ENCODE data around the gene MAPK9.
"Not testable (repeated sequence)": the region's sequence is repeated elsewhere in the genome, so short reads cannot be mapped to it uniquely, and the experiment has no call there.

Gene MAPK9

DNA sequence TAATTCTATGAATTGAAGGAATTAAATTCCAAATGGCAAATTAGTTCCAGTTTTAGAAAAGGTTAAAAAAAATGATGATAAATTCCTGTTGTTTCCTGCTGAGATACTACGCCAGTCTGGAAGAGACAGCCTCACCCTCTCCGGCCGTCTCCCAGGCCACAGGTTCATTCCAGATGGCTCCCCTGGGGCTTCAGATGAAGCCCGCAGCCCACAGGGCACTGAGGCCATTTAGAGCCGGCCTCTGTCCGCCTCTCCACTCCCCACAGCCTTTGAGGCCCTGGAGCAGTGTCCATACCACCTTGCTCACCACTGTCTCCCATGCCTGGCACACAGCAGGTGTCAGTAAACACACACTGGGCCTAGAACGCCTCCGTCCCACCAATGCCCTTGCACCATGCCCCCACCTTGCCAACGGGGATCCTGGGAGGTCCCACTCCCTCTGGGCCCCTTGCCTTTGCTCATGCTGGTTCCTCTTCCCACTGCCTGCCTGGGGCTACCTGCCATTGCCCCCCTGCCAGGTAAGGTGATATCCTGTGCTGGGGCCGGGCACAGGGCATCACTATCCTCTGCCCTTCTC is 35.2 kb upstream of the MAPK9 start:
- DNase-seq (ENCODE audit: low read depth in 2 of 2, low spot score in 1 of 2), result no peak

DNA sequence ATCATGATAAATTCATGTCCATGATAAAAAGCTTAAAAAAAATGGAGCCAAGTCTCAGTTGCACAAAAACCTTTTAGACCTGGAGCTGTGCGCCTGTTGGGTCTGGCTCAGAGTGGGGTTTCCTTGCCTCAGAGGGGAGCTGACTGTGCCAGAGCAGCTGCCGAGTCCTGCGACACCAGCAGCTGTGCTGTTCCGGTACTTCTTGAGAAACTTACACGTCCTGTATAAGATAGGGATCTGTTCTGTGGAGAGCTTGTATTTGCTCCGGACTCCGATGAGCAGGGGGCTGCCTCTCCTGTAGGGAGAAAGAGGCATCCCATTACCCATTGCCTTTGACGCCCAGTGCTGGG is 32.7 kb upstream of the MAPK9 start:
- no peak for DNase-seq (ENCODE audit: low read depth in 2 of 2, low spot score in 1 of 2)

DNA sequence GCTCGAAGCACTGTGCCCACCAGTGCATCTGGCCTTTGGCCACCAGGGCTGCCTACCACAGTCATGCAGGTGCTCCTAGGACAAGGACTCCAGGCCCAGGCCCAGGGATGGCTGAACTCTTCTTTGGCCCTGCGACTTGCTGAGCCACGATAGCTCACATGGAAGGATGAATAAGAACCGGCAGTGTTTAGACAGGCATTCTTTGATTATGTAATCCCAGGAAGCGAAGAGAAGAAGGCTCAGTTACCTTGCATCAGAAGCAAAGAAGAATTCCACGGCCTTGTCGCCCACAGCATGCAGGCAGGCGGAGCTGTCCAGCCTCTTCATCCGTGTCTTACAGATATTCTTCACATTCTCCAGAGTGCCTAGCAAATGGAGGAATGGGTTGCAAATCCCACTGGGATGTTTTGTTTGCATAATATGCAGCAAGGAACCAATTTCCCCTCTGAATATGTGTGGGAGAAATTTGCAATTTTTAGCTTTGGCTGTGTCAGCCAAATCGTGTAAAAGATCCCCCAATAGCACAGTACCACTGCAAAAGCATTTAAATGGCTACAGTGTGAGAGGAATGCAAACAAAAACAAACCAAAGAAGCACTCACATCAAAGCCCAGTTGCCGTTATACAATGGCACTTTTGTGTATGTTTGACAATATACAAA is 32.2 kb upstream of the MAPK9 start:
- DNase-seq (ENCODE audit: low read depth in 2 of 2, low spot score in 1 of 2), result no peak

DNA sequence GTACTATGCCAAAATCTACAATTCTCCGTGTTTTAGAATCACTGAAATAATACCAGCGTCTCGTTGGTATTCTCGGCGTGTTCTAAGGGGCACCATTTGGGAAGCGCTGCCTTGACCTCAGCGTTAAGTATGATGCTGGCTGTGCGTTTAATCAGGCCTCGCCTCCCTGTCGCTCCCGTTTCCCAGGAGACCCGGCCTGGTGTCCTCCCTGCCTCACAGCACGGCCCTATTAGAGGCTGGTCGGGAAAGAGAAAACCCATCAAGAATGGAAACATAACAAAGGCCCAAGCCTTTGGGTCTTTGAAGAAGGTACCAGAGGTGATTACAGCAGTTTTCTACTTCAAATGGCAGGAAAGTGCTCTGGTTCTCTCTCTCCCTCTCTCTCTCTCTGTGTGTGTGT is 31.3 kb upstream of the MAPK9 start:
- DNase-seq (ENCODE audit: low read depth in 2 of 2, low spot score in 1 of 2), result no peak

DNA sequence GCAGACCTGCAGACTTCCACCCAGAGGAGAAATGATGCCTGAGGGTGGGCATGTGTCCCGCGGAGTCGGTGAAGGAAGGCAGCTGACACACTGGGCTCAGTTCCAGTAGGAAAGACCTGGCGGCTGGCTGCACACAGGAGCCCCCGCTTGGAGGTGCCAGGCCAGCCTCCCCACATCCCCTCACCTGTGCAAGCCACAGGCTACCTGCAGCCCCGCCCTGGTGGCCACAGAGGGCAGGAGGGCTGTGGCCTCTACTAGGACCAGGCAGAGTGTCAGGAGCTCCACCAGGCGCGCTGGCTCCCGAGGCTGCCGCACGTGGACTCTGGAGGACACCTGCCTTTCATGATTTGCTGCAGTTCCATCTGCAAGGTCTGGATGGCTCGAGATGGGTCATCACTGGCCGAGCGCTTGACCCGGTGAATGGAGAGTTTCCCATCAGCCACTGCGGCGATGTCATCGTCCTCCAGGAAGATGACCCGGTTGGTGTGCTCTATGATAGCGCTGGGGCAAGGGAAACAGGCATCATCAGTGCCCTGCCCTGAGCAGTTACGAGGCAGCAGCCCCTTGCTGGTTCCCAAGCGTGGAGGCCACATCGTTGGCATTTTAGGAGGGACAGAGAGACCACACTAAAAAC is 26.7 kb upstream of the MAPK9 start:
- DNase-seq (ENCODE audit: low read depth in 2 of 2, low spot score in 1 of 2), result no peak

DNA sequence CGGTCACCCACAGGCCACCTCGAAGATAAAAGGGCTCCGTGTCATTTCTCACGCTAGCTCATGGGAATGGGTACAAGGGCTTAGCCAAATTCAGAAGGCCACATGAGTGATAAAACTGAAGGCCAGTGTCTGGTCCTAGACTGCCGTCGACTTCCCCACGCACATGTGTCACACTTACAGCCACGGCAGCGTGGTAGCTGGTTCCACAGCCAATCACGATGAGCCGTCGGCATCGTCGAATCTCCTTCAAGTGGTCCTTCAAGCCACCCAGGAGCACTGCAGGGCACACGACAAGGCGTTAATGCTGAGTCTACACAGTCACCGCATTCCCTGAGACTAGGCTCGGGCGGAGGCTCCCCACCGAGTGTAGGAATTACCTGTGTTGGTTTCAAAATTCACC is 24.7 kb upstream of the MAPK9 start:
- no peak for DNase-seq (ENCODE audit: low read depth in 2 of 2, low spot score in 1 of 2)

DNA sequence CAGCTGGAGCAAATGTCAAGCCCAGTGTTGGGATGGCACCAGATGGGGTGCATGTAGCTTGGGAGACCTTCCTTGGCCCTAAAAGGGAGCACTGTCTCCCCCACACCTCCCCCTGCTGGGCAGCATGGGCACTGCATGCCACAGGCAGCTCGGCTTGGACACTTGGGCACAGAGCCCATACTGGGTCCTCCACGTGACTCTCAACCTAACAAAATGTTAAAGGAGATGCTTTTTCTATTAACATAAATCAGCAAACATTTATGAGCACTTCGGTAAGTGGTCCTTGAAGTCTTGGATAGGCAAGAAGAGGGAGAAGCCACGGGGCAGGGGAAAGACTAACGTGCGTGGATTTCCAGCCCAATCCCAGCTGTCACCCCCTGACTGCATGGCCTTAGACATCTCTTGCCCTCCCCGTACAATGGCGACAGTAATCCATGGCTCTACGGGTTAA is 23.9 kb upstream of the MAPK9 start:
- DNase-seq (ENCODE audit: low read depth in 2 of 2, low spot score in 1 of 2), result peak; percentile 41 to 63

DNA sequence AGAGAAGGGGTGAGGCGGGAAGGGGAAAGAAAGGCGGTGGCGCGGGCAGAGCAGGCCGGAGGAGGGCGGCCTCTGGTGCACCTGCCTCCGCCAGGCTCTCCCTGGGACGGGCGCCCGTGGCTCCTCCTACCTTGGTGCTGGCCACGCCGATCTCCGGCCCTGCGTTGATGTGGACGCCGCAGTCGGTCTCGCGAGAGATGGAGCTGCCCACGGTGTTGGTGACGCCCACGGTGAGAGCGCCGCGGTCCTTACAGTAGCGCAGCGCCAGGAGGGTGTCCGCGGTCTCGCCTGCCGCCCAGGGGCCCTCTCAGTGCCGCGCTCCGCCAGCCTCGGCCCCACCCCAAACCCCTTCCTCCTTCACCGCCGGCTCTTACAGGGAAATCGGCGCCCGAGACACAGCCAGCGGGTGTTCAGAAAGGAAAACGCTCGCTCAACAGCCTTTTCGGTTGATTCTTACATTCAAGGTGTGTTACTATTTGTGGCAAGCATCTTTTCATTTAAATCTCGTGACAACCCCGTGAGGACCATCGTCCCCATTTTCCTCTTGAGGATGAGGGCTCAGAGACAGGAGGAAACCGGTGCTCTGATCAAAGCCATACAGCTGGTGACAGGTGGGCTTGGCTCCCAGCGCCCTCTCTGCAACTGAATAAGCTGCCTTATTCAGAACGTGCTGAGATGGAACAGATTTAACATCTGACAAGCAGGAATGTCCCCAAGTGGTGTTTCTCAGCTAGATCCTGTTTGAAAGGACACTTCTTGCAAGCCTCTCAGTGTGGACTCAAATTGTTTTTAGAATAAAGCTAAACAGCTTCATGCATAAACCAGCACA is 22.0 kb upstream of the MAPK9 start:
- DNase-seq (ENCODE audit: low read depth in 2 of 2, low spot score in 1 of 2), result peak in 1 of 2 donors; percentile 28

DNA sequence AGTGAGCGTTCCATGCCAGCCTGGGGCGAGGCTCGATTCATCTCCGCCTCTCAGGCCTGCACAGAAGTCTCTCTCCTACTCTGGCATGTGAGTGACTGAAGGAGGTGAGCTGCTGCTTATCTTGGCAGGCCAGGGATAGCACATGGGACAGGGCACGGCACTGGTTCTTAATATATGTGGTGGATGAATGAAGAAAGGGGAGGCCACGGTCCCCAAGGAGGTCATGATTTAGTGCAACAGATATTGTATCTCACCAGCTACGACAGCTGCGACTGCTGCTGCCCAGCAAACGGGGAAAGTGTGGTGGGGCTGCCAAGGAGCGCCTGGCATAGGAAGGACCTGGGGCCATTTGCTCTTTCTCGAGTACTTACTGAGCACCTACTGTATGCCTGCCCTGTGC is 19.3 kb upstream of the MAPK9 start:
- no peak for DNase-seq (ENCODE audit: low read depth in 2 of 2, low spot score in 1 of 2)

DNA sequence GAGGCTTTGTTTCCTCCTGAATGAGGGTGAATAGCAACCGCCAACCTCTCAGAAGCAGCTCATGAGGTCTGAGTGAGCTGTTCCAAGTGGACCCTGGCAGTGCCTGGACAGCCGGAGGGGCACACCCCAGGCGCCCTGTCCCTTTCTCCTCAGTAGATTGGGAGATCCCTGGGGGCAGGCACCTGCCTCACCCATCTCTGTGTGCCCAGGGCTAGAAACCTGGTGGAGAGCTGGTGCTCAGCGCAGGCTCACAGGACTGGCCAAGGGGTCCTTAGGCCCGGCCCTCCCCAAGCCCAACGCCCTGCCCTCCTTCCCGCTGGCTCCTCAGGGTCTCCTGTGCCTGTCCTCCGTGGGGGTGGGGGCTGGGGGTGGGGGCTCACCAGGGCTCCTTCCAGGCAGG is 14.9 kb upstream of the MAPK9 start:
- no peak for DNase-seq (ENCODE audit: low read depth in 2 of 2, low spot score in 1 of 2)

DNA sequence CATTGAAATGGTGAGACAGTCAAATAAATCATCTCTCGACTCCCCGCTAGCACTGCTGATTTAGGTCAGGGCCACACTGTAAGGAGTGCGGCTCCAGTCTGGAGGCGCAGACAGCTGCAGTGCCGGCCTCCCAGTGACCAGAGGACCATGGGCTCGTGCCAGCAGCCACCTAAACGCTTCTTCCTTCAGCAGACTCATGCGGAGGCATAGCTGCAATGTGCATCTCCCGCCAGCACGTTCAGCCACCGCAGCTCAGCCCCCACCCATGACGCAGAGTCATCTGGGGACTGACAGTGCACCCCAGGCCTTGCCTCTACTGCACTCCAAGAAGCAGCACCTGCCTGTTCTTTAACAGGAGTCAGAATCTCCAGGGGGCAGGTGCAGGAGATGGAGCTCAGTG is 13.6 kb upstream of the MAPK9 start:
- DNase-seq (ENCODE audit: low read depth in 2 of 2, low spot score in 1 of 2), result no peak

DNA sequence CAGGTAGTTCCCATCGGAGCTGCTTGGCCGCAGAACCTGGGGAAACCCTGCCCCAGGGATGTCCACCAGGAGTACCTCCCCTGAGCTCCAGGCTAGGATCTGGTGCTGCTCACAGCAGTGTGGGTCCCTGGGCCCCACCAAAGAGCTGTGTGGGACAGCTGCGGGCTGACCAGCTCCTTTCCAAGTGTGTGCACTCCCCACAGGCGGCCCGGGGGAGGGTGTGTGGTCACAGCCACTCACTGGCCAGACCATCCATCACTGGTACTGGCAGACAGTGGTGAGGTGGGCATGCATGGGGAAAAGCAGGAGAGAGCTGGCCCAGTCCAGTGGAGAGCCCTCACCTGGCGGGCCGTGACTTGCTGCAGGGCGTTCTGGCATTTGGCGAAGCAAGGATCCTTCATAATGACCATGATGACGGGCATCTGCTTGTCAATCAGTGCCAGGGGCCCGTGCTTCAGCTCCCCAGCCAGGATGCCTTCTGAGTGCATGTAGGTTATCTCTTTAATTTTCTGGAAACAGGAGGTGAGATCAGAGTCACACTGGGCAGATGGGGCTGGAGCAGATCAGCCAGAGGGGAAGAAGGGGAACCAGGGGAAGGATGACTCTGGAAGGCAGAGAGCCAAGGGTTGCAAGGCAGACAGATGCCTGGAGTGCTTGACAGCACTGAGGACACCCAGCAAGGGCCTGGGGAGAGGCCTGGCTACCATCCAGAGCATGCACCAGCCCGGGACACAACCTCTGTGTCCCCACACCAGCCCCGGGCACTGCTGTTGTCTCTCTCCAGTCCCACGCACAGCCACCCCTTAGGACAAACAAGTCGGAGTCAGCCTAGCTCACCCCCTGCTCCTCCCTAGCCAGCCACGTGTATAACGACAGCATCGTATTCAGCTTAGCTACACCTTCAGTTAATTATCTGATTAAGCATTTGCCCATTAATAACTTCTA is 12.8 kb upstream of the MAPK9 start:
- DNase-seq (ENCODE audit: low read depth in 2 of 2, low spot score in 1 of 2), result no peak

DNA sequence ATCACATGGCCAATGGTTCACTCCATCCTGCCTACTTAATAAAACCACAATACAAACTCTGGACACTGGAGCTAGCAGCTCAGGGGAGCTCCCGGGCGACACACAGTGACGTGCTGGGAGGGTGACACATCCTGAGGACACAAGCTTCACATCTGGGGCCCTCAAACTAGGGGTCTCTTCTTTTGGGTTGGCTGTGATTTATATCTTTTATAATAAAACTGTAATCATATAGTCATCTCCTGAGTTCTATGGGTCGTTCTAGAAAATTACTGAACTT is 12.1 kb upstream of the MAPK9 start:
- DNase-seq (ENCODE audit: low read depth in 2 of 2, low spot score in 1 of 2), result no peak

DNA sequence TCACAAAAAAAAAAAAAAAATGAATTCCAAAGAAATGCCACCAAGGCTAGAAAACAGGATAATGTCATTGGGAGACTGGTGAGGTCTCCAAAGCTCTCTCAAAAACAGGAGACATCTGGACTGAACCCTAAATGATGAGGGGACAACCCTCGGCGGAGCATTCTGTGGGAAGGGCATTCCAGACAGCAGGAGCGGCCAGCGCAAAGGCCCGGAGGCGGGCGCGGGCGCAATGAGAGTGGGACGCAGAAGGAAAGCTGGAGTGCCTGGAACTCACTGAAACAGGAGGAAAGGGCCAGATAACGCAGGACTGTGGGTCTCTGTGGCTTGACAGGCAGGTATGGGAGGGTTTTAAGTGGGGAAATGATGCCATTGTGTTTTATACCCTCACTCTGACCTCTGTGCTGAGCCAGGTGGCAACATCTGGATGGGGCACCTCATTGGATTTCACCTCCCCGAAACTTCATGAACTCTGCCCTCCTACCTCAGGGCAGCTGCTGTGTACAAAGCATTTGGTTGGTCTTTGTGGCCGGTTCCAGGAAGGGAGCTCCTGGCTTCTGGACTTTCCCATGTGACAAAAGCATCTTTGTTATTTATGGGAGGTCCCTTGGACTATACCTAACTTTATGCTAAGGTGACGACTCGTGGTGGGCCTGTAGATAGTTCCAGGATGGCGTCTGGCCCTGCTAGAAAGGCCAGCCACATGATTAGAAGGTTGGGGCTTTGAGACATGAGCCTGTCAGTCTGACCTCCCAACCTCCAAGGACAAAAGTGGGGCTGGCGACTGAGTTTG is 11.5 kb upstream of the MAPK9 start:
- DNase-seq (ENCODE audit: low read depth in 2 of 2, low spot score in 1 of 2), result no peak

DNA sequence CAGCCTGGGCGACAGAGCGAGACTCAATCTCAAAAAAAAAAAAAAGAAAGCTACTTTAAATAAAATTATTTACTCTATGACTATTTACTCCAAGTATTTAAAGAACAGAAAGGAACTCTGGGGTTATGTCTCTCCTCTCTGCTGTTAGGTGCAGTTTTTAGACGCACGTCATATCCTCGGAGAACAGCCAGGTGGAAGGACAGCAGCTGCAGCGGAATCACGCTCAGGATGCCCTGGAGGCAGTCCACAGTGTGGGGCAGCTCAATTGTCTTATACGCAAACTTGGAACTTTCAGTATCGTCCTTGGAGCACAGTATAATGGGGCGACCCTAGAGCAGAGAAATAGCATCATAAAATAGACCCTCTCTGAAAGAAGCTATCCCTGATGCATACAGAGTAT is 10.4 kb upstream of the MAPK9 start:
- DNase-seq (ENCODE audit: low read depth in 2 of 2, low spot score in 1 of 2), result no peak

DNA sequence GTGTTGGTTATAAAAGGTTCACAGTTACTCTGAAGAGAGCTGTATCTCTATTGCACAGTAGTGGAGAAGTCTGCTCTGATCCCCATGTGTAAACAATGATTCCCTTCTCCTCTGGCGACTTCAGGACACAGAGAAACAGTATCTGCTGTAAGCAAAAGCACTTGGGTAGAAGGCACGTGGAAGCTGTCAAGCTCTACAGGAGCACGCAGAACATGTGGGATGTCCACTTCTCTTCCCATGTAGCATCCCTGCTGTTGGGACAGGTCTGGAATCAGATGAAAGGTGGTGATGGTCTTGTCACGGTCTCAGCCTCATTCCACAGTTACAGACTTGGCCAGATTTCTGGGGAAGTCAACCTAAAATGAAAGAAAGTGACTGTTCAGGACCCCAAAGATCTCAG is 9.4 kb upstream of the MAPK9 start:
- no peak for DNase-seq (ENCODE audit: low read depth in 2 of 2, low spot score in 1 of 2)

DNA sequence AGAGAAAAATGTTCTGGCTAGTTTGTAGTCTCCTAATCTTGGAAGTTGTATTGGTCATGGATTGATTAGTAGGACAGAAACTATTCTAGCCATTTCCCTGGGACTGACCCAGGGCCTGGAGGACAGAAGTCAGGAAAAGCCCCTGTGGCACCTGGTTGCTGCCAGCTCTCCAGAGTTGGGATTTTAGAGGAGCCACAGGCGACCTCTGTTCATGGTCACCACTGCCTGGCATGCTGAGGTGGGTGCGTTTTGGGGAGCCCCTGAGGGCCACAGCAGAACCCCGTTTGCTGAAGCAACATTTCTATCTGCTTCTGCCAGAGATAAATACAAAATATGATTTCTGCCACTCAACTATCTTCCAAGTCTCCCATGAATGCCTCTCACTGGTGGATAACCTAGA is 7.6 kb upstream of the MAPK9 start:
- DNase-seq (ENCODE audit: low read depth in 2 of 2, low spot score in 1 of 2), result no peak

DNA sequence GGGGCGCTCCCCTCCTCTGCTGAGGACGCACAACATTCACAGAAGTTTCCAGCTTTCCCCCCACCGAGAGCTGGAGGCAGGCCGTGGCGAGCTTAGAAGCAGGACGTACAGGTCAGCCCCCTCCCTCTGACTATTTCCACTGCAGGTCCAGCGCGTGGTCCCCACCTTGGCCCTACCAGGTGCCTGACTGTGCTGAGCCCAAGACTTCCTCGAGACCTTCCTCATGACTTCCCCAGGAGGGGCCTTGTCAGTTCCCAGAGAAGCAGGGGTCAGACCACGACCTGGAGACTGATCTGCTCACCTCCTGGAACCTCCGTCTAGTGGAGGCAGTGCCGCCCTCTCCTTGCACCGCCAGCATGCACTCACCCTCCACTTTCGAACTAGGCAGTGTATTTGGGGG is 7.1 kb upstream of the MAPK9 start:
- DNase-seq (ENCODE audit: low read depth in 2 of 2, low spot score in 1 of 2), result not testable (repeated sequence)

DNA sequence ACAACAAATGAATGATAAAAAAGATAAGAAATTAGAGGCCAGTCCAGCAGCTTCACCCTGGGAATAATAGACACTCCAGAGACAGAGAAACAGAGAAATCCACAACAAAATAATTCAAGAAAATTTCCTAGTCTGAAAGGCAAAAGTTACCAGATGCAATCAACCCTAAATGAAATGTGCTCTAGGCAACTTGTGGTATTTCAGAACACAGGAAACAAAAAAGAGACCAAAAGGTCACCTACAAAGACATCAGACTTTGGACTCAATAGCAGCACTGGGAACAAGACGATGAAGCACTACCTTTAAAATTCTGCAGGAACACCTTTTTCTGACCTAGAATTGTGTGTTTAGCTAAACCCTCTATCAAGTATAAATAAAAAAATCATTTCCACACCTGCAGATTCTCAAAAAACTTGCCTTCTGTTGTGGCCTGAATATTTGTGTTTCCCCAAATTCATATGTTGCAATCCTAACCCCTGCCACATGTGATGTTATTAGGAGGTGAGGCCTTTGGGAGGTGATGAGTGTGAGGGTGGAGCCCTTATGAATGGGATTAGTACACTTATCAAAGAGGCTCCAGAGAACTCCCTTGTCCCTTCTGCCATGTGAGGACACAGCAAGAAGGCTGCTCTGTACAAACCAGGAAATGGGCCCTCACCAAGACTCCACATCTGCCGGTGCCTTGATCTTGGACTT is 5.9 kb upstream of the MAPK9 start:
- no peak for DNase-seq (ENCODE audit: low read depth in 2 of 2, low spot score in 1 of 2)

DNA sequence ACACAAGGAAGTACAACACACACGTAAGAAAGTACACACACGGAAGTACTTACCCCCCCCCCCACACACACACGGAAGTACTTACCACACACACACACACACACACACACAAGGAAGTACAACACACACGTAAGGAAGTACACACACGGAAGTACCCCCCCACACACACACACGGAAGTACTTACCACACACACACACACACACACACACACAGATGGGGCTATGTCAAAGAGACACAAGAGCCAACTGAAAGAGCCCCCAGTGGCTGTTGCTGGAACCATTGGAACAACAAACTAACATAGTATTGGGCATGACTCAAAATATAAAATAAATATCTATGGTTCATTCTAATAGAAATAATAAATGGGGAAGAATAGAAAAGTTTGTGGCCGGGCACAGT is 4.9 kb upstream of the MAPK9 start:
- no peak for DNase-seq (ENCODE audit: low read depth in 2 of 2, low spot score in 1 of 2)

Data from stimulated activated CD8-positive, alpha-beta memory T cell treated with anti-CD3 and anti-CD28 coated beads, Interleukin-4, amount 100 ng/mL, for 4 hours (primary cell).